Natural killer cell treated with Interleukin-12 subunit alpha and Interleukin-12 subunit beta and Interleukin-15 and Interleukin-18, amount 100 ng/mL, for 72 hours (primary cell): Measurements from ENCODE around the gene MYT1. TPM values are rescaled to one million over a fixed set of nuclear protein-coding genes. Genes with fewer than 3 reads are reported as not detected.
"Not testable (repeated sequence)": the region's sequence is repeated elsewhere in the genome, so short reads cannot be mapped to it uniquely, and the experiment has no call there.

Experiments used
- ATAC-seq, 2 donors: fragments of 150-1000 bp; cut with Tn5 transposase in 1 of 2; sonication (Bioruptor Pico), chemical (Tn5 transposase) in 1 of 2; 2 replicates each; pipeline ENCODE4 v1.10.0; 2021
- DNase-seq: peaks from one replicate; pipeline ENCODE4 v3.0.0; 2022; ENCODE audit warnings: low spot score
- H3K27ac Mint-ChIP-seq, 2 donors: 1 replicate in 1 of 2; 2 replicates in 1 of 2; pipeline ENCODE4 v1.8.0; 2022; ENCODE audit warnings: mixed read lengths in 2 of 2, mild to moderate bottlenecking in 1 of 2, moderate library complexity in 1 of 2
- H3K27me3 Mint-ChIP-seq, 2 donors: 1 replicate in 1 of 2; 2 replicates in 1 of 2; pipeline ENCODE4 v1.8.0; 2022; ENCODE audit warnings: mixed read lengths in 2 of 2
- H3K36me3 Mint-ChIP-seq: one replicate; pipeline ENCODE4 v1.8.0; 2022; ENCODE audit warnings: mixed read lengths
- H3K4me1 Mint-ChIP-seq, 2 donors: 1 replicate in 1 of 2; 2 replicates in 1 of 2; pipeline ENCODE4 v1.8.0; 2022; ENCODE audit warnings: low read depth in 2 of 2, mixed read lengths in 2 of 2, mild to moderate bottlenecking in 1 of 2
- H3K4me3 Mint-ChIP-seq: one replicate; pipeline ENCODE4 v1.8.0; 2022; ENCODE audit warnings: mixed read lengths
- H3K9me3 Mint-ChIP-seq: 2 replicates; pipeline ENCODE4 v1.8.0; 2022; ENCODE audit warnings: mixed read lengths
- total RNA-seq, 2 donors: library from RNA; stranded (reverse); gene quantifications; one replicate each; pipeline ENCODE4 v1.2.3, GENCODE V29; 2022

The MYT1 gene
- total RNA-seq, 2 donors from 2014 or later = not detected

GRCh38 chr20:64131406-64131805 is 32.8 kb upstream of the MYT1 start:
- peak; percentile 40 to 57 for ATAC-seq

GRCh38 chr20:64133951-64134407 is 30.3 kb upstream of the MYT1 start:
- Mint-ChIP-seq H3K4me1 (no peaks in the 10 kb centered on the region), H3K4me3 (no peak overlapping the region), H3K9me3 (no peaks in the 10 kb centered on the region), H3K27me3 (peaks cover 7 to 15% of the 10 kb centered on the region in 2 donors), H3K36me3 (no peaks in the 10 kb centered on the region), H3K27ac (no peak overlapping the region)
- ATAC-seq (no peak), DNase-seq (peak; percentile 25)

More at GRCh38 chr20:64131406-64131805, 32.8 kb upstream of the MYT1 start:
- H3K4me3 Mint-ChIP-seq = no peak overlapping the region
- peak; percentile 48 for DNase-seq
- H3K27ac Mint-ChIP-seq = no peak overlapping the region
- H3K9me3 Mint-ChIP-seq = no peaks in the 10 kb centered on the region
- H3K4me1 Mint-ChIP-seq = no peaks in the 10 kb centered on the region
- peaks cover 14 to 19% of the 10 kb centered on the region in 2 donors for H3K27me3 Mint-ChIP-seq
- no peaks in the 10 kb centered on the region for H3K36me3 Mint-ChIP-seq

- not testable (repeated sequence) for H3K4me1 Mint-ChIP-seq, H3K36me3 Mint-ChIP-seq, ATAC-seq, H3K4me3 Mint-ChIP-seq, H3K27ac Mint-ChIP-seq, H3K9me3 Mint-ChIP-seq
- peaks cover 0 to 11% of the 10 kb centered on the region in 2 donors for H3K27me3 Mint-ChIP-seq
- DNase-seq = peak; percentile 8
Observed at GRCh38 chr20:64134744-64135143, 29.5 kb upstream of the MYT1 start.

GRCh38 chr20:64136004-64136710 is 28.1 kb upstream of the MYT1 start:
- H3K27ac Mint-ChIP-seq = no peak overlapping the region
- DNase-seq = peak; percentile 10
- H3K4me1 Mint-ChIP-seq = no peaks in the 10 kb centered on the region
- H3K4me3 Mint-ChIP-seq = no peak overlapping the region
- H3K9me3 Mint-ChIP-seq = no peaks in the 10 kb centered on the region
- ATAC-seq = no peak
- peaks cover 0 to 4% of the 10 kb centered on the region in 2 donors for H3K27me3 Mint-ChIP-seq
- no peaks in the 10 kb centered on the region for H3K36me3 Mint-ChIP-seq

- Mint-ChIP-seq H3K4me3 (no peak overlapping the region), H3K9me3 (no peaks in the 10 kb centered on the region), H3K4me1 (no peaks in the 10 kb centered on the region), H3K27ac (no peak overlapping the region), H3K36me3 (no peaks in the 10 kb centered on the region), H3K27me3 (peaks cover 6 to 8% of the 10 kb centered on the region in 2 donors)
- DNase-seq (peak; percentile 54), ATAC-seq (peak in 1 of 2 donors; percentile 24)
Observed at GRCh38 chr20:64137598-64138031, 26.6 kb upstream of the MYT1 start.

- no peak overlapping the region for H3K27ac Mint-ChIP-seq
- DNase-seq = peak; percentile 35
- peaks cover 0 to 2% of the 10 kb centered on the region in 2 donors for H3K4me1 Mint-ChIP-seq
- H3K27me3 Mint-ChIP-seq = peaks cover 6 to 8% of the 10 kb centered on the region in 2 donors
- no peak overlapping the region for H3K4me3 Mint-ChIP-seq
- no peak for ATAC-seq
- H3K36me3 Mint-ChIP-seq = no peaks in the 10 kb centered on the region
- no peaks in the 10 kb centered on the region for H3K9me3 Mint-ChIP-seq
Observed at GRCh38 chr20:64138276-64138815, 25.9 kb upstream of the MYT1 start.

GRCh38 chr20:64139199-64140060 is 24.8 kb upstream of the MYT1 start:
- DNase-seq (peak; percentile 40), ATAC-seq (no peak)
- Mint-ChIP-seq H3K36me3 (peaks cover 4% of the 10 kb centered on the region), H3K27ac (no peak overlapping the region), H3K9me3 (peaks cover 2% of the 10 kb centered on the region), H3K27me3 (peaks cover 6 to 8% of the 10 kb centered on the region in 2 donors), H3K4me3 (no peak overlapping the region), H3K4me1 (peaks cover 0 to 5% of the 10 kb centered on the region in 2 donors)

- DNase-seq (peak; percentile 8), ATAC-seq (no peak)
- peaks cover 0 to 5% of the 10 kb centered on the region in 2 donors for H3K4me1 Mint-ChIP-seq
- peaks cover 6 to 8% of the 10 kb centered on the region in 2 donors for H3K27me3 Mint-ChIP-seq
- H3K9me3 Mint-ChIP-seq = peaks cover 8% of the 10 kb centered on the region
- no peak overlapping the region for H3K27ac Mint-ChIP-seq
- no peak overlapping the region for H3K4me3 Mint-ChIP-seq
- peaks cover 12% of the 10 kb centered on the region for H3K36me3 Mint-ChIP-seq
Observed at GRCh38 chr20:64140061-64140931, 24.0 kb upstream of the MYT1 start.

GRCh38 chr20:64140956-64141355 is 23.3 kb upstream of the MYT1 start:
- Mint-ChIP-seq H3K4me1 (peaks cover 0 to 5% of the 10 kb centered on the region in 2 donors), H3K36me3 (peaks cover 12% of the 10 kb centered on the region), H3K27ac (no peak overlapping the region), H3K27me3 (peaks cover 4 to 6% of the 10 kb centered on the region in 2 donors), H3K4me3 (no peak overlapping the region), H3K9me3 (peaks cover 8% of the 10 kb centered on the region)
- DNase-seq (peak; percentile 12), ATAC-seq (no peak)

GRCh38 chr20:64142590-64142989 is 21.7 kb upstream of the MYT1 start:
- H3K9me3 Mint-ChIP-seq = peaks cover 8% of the 10 kb centered on the region
- peaks cover 12% of the 10 kb centered on the region for H3K36me3 Mint-ChIP-seq
- no peak overlapping the region for H3K4me3 Mint-ChIP-seq
- DNase-seq (peak; percentile 42), ATAC-seq (no peak)
- H3K27ac Mint-ChIP-seq = no peak overlapping the region
- H3K27me3 Mint-ChIP-seq = peaks cover 4 to 6% of the 10 kb centered on the region in 2 donors
- peaks cover 0 to 5% of the 10 kb centered on the region in 2 donors for H3K4me1 Mint-ChIP-seq

- H3K36me3 Mint-ChIP-seq = peaks cover 12% of the 10 kb centered on the region
- DNase-seq (peak; percentile 34), ATAC-seq (no peak)
- peaks cover 0 to 5% of the 10 kb centered on the region in 2 donors for H3K4me1 Mint-ChIP-seq
- H3K27me3 Mint-ChIP-seq = peaks cover 4 to 6% of the 10 kb centered on the region in 2 donors
- no peak overlapping the region for H3K4me3 Mint-ChIP-seq
- H3K9me3 Mint-ChIP-seq = peaks cover 8% of the 10 kb centered on the region
- peak overlapping the region in 1 of 2 donors; percentile 53 for H3K27ac Mint-ChIP-seq
Observed at GRCh38 chr20:64143018-64143801, 21.0 kb upstream of the MYT1 start.

- DNase-seq (peak; percentile 2), ATAC-seq (no peak)
- H3K4me1 Mint-ChIP-seq = peaks cover 0 to 5% of the 10 kb centered on the region in 2 donors
- peak overlapping the region in 1 of 2 donors; percentile 35 for H3K27ac Mint-ChIP-seq
- peaks cover 8% of the 10 kb centered on the region for H3K9me3 Mint-ChIP-seq
- H3K4me3 Mint-ChIP-seq = no peak overlapping the region
- H3K36me3 Mint-ChIP-seq = peaks cover 12% of the 10 kb centered on the region
- H3K27me3 Mint-ChIP-seq = peaks cover 4 to 6% of the 10 kb centered on the region in 2 donors
Observed at GRCh38 chr20:64144144-64144912, 19.9 kb upstream of the MYT1 start.
